ENCODE data around the gene DMRT1.

DNA sequence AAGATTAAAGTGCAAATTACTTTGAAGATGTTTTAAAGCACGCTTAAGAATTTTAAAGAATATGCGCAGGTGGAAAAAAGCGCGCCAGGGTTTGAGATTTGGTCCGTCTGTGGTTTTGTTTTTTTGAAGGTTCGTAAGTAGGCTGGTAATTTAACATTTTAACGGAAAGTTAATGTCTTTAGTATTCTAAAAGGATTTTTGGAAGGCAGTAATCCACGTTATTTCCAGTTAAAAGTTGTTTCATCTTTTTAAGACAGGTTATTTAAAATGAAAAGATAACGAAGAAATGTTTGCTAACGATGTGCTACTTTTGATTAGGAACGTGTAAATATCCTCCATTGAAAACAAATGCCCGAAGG, 1.9 kb downstream of the DMRT1 start:
- TF ChIP-seq CTCF (IDR thresholded peaks at IDR 0.05) (no peak), POLR2AphosphoS5 (IDR thresholded peaks at IDR 0.05; ENCODE audit: low read depth, low read length) (no peak), SIN3A (IDR thresholded peaks at IDR 0.05; ENCODE audit: borderline replicate concordance, insufficient read depth, low read depth, low read length) (no peak)

All from Panc1 (cell line).